GM21515 (cell line): ENCODE measurements around the gene CLEC16A.
A peak's percentile ranks its signal among the peaks of the same experiment; 100 is the strongest.

Experiments used
- ATAC-seq: cut with Tn5 transposase; IDR thresholded peaks from one replicate; pipeline ENCODE4 v1.9.1; 2021; ENCODE audit not compliant: unreplicated experiment

The CLEC16A gene

DNA sequence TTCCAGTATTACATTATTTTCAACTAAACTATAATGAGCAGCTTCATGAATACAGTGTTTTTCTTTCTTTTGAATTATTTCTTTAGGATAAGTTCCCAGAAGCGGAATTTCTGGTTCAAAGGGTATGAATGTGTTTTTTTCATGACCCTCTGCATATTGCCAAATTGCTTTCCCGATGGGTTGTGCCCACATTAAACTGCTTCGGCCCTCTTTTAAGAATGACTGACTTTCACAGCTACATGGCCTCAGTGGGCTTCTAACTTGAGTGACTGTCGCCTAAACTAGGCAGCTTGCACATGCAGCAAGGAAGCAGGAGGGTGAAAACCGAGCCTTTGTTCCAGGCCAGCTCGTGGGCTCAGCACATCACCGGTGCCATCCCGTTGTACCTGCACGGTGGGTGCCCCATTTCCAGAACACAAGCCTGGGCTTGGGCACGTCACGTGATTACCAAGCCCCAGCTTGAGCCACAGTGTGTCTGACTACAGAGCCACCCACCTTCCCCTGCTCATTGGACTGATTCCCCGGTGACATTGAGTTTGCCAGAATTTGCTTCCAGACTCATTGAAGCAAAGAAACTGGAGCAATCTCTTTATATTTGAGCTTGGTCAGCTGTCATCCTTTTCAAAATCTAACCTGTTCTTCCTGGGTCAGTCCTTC, 112.8 kb downstream of the CLEC16A start:
- no peak for ATAC-seq

DNA sequence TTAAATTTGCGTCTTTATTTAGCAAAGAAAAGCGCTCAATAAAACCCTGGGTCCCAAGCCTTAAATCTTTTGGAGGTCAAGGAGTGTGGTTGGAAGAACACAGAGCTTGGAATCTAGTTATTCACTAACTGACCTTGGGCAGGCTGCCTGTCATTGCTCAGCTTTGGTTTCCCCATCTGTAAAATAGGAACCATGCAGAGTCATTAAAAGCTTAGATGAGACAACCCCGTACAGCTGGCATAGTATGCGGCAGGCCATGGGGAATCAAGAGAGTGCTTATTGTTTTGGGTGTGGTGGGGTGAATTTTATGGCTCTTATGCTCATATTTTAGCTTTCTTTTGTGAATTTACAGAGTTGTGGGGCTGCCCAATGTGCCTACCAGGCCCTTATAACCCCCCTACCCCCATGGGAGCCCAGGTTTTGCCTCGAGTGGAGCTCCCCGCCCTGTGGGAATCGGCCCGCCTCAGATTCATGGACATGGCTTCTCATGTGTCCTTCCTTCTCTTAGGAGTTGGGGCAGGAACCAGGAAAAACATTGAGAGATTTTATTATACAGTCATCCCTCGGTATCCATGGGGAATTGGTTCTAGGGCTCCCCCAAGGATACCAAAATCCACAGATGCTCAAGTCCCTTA, 113.5 kb downstream of the CLEC16A start:
- ATAC-seq, result no peak

DNA sequence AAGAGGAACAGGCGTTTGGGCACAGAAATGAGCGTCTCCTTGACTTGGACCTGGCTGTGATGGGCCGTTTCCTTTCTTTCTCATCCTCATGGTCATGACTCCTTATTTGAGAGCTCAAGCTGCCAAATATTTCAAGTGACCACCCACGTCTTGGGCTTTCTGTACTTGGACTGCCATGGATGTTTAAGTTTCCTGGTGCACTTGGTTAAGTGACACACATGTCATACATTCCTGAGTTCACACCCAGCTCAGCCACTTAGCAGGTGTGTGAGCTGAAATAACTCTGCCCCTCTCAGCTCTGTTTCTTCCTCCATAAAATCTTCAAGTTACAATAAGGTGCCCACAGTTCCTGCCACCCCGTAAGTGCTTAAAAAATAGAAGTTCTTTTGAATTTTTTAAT, 114.5 kb downstream of the CLEC16A start:
- ATAC-seq, result no peak

DNA sequence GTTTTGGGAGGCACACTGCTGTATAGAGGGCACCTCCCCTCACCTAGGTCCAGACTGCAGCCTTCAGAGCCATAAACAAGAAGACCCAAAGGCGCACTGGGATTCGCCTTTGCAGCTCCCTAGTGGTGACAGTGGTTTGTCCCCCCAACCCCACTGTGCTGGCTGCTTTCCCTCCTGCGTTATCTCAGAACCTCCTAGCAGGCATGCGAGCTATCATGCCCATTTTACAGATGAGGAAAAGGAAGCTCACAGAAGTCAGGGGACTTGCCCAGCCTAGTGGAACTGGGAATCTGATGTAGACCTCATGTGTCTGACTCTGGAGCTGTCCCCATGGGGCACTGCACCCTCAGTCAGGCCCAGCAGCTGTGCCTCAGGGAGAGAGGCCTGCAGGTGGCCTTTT, 115.2 kb downstream of the CLEC16A start:
- ATAC-seq, result no peak

DNA sequence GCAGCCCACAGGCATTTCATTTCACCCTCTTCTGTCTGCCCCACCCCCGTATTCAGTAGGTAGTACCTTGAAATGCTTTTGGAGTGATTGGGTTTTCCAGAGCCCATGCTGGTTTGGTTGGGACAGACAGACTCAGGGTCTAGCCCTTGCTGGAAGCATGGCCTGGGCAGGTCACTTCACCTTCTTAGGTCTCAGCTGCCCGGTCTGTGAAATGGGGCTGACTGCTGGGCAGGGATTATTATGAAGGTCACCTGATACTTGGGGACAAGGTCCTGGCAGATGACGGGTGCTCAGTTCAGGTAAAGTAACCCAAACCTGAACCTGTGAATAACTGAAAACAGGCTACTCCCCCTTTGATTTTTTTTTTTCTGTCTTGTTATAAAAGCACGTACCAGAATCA, 116.0 kb downstream of the CLEC16A start:
- ATAC-seq, result no peak

DNA sequence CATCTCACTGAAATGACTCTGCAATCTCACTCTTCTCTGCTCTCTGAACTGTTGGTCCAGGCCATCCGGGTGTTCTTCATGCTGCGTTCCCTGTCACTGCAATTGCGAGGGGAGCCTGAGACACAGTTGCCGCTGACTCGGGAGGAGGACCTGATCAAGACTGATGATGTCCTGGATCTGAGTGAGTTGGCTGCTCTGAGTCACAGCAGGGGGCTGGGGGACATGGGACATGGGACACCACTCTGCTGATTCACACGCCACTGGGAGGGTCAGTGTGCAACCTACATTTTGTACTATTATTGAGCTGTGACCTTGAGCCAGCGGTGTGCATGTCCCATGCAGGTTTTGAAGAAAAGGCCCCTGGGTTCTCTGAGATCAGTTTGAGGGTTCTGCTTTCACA, 116.5 kb downstream of the CLEC16A start:
- ATAC-seq, result no peak

DNA sequence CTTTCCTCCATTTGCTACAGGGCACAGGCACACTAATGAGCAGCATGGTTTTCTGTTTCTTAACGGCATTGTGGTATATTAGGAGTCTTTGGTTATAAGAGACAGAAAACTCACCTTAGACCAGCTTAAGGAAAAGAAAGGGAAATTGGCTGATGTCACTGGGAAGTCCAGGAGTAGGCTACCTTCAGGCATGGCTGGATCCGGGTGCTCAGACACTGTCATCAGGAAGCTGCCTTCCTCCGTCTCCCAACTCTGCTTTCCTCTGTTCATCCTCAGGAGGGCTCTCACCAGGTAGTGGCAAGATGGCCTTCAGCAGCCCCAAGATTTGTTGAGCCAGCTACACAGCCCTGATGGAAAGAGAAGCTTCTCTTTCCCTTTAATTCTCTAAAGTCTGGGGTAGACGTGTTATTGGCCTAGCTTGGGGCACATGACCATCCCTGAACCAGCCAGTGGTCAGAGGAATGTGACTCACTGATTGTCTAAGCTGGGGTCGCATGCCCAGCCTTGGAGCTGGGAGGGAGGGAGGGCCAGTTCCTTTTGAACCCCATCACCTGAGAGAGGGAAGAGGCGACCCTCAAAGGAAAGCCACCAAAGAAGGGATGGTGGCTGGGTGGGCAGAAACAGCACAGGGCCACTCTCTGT, 117.4 kb downstream of the CLEC16A start:
- ATAC-seq, result no peak

DNA sequence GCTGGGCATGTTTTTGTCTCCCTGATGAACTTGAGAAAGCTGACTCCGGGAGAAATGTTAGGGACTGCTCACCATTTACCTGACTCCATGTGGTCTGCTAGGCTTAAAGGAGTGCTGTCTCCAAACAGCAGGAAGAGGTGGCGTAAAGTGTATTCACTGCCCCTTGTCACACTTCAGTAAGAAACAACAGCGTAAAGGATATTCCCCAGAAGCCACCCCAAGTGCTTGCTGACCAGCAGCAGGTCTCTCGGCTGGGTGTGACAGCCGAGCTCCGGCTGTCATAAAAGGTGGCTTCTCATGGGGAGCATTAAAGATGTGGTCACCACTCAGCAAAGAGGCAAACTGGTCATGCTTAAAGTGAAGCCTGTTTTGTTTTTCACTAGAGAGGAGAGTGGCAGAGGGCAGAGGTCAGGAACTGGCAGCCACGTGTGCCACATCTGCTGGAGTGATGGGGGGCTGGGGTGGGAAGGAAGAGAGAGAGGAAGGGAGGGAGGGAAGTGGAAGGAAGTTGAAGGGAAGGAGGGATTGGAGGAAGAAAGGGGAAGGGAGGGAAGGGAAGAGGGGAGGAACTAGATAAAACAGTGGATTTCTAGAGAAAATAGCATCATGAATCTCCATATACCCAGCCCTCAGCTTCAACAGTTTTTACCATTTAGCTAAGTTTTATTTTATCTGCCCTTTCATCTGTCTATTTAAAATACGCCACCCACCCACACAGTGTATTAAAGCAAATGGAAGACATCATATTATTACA, 119.3 kb downstream of the CLEC16A start:
- no peak for ATAC-seq

DNA sequence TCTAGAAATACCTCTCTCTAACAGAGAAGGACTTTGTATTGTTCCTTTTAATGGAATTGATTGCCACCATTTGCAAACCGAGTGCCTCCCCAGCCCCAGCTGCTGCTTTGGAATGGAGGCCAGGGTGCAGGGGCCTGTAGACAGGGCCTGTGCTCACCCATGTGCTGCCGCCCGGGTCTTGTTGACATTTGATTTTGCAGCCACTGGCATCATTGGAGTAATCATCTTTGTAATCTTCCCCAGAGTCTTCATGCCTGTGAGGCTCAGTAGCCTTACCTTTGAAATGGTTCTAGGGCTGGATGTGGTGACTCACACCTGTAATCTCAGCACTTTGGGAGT, 119.8 kb downstream of the CLEC16A start:
- no peak for ATAC-seq

DNA sequence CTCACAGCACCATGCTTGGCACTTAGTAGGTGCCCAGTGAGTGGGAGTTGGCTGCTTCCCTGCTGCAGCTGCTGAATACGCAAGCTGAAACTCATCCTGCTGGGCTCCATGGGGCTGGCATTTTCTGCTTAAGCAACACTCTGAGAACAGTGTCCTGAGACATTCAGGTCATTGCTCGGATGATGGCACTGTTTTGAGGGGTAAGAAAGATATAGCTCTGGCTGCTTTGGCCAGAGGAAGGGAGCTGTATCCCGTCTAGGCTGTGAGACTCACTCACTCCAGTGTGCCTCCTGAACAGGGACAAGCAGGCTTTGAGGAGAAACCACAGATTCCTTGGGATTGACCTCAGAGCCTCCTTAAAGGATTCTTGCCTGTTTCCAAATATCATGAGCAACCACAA, 120.5 kb downstream of the CLEC16A start:
- no peak for ATAC-seq

DNA sequence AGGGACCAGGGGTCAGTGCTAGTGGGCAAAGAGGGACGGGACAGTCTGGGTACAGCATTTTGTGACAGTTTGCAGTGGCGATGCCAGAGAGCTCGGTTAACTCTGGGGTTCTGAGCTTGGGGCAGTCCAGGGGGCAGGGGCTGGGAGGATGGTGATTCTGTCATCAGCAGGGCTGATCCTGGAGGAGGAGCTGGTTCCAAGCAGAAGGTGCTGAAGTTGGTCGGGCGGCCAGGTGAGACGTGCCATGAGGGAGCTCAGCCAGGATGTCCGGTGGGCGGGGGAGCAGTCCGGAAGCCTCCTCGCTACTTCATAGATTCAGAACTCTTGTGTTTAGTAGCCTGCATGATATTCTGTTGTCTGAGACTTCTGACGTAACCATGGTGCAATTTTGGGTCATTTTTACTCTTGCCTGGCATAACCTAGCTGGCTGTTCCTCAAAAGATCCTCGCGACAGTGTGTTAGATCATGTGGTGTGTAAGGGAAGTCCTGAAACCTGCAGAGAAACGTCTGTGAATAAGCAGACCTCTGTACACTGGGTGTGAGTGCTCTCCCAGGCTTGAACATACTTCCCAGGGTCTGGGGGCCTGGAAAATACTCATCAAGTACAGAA, 122.0 kb downstream of the CLEC16A start:
- ATAC-seq, result no peak

DNA sequence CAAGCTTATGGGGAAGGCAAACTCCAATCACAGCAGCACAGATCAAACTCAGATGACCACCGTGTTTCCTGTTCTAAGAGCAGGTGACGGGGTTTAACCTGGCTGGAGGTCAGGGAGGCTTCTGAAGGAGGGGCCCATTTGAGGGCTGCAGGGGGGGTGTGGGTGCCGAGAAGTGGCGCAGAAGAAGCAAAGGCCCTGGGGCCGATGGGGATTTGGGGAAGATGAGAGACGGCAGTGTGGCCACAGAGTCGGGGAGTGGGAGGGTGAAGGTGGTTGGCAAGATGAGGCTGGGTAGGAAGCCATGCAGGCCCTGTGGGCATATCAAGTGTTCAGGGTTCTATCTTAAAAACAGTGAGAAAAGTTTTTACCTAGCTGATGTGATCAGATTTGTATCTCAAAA, 122.9 kb downstream of the CLEC16A start:
- ATAC-seq, result no peak

DNA sequence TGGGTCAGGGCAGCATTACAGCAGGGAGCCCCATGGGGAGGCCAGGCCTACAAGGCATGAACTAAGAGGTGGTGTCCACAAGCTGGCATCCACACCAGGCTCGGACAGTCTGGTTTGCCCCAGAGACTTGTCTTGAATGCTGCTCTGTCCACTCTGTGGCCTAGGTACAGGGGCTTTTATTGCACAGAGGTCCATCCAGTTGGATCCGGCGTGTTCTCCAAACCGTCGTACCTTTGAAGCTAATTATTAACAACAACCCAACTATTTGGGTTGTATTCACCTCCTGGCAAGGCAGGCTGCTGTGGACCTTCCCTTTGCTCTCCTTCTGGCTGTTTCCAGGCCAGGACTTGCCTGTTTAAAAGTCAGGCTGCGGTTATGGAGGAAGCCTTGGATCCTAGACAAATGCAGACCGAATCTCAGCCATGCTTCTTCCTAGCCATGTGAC, 123.4 kb downstream of the CLEC16A start:
- ATAC-seq, result no peak

DNA sequence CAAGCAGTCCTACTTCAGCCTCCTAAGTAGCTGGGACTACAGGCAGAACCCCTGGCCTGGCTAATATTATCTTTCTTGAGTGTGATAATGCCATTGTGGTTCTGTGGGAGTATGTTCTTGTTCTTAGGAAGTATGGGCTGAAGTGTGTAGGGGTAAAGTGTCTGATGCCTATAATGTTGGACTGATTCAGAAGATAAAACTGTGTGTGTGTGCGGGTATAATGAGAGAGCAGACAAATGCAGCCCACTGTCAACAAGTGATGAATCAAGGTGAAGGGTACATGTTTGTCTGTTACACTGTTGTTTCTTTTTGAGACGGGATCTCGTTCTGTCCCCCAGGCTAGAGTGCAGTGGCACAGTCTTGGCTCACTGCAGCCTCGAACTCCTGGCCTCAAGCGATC, 127.5 kb downstream of the CLEC16A start:
- ATAC-seq, result no peak

DNA sequence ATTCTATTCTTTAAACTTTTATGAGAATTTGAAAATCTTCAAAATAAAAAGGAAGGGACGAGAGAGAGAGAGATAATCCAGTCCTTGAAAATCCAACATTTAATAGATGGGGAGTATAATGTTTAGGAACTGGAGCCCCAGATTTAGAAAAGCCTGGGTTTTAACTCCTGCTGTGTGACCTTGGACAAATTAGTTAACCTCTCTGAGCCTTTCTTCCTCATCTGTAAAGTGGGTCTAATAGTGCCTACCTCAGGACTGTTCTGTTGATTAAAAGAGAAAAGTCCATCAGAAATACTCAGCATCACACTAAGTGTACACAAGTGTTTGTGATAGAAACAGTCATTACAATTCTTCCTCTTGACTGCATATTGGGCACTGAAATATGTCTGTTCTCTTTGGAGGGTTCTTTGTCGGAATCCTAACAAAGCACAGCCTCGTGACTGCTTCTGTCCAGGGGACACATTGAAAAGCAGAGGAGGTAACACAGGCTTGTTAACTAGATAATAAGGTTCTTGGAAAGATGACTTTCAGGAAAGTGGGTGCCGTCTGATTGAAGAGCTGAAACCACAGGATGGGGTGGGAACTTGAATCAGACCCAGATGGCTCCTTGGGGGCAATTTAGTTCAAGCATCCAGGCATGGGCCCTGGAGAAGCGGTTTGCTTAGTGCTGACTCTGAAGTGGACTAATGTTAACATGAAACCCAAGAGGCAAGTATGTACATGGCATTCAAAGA, 128.2 kb downstream of the CLEC16A start:
- no peak for ATAC-seq

DNA sequence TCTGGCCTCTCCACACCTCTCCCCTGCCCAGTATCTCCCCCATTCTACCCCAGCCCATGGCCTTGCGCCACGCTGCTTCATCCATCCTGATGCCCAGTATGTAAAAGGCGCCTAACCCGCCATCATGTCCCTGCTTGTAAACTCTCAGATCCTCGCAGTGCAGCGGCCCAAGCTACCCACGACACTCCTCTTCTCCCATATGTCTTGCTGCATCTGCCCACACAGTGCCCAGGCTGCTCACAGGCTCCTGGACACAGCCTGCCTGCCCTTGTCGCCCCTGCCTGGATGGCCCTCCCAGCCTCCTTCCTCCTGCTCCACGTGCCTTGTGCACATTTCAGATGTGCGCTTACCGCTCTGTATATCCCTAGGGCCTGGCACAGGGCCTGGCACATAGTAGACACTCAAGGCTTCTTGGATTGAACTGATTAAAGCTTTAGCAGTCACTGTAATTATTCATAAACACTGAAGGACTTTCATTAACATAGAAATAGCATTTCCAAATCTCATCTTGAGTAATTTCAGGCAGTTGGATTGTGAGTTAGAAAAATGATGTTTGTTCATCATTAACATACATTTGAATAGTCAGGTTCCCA, 129.1 kb downstream of the CLEC16A start:
- ATAC-seq, result no peak

DNA sequence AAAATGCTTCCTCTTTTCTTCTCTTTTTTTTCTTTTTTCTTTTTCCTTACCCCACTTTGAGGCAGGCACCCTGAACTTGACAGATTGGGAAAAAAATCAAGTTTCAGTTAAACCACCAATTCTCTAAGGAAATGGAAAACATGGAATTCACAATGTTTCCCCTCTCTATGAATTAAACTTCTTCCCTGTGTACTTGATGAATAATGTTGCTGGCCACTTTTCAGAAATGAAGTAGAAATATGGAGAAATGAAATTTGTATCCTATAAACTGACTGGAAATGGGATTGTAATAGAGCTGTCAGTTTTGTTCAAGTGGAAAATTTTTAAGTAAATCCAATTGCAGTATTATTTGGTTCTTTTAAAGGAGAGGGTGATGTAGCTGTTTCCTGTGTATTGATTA, 129.8 kb downstream of the CLEC16A start:
- ATAC-seq, result no peak

DNA sequence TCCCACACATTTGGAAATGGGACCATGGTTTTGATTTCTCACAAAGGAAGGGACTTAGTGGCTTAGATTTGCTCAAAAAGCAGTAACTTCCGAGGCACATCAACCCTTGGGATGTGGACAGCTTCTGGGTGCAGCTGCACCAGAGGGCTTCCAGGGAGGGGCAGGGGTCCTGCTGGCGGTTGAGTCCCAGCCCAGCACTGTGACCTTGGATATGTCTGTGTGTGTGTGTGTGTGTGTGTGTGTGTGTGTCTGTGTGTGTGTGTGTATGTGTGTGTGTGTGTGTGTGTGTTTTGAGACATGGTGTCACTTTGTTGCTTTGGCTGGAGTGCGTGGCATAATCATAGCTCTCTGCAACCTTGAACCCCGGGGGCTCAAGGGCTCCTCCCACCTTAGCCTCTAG, 130.8 kb downstream of the CLEC16A start:
- no peak for ATAC-seq

DNA sequence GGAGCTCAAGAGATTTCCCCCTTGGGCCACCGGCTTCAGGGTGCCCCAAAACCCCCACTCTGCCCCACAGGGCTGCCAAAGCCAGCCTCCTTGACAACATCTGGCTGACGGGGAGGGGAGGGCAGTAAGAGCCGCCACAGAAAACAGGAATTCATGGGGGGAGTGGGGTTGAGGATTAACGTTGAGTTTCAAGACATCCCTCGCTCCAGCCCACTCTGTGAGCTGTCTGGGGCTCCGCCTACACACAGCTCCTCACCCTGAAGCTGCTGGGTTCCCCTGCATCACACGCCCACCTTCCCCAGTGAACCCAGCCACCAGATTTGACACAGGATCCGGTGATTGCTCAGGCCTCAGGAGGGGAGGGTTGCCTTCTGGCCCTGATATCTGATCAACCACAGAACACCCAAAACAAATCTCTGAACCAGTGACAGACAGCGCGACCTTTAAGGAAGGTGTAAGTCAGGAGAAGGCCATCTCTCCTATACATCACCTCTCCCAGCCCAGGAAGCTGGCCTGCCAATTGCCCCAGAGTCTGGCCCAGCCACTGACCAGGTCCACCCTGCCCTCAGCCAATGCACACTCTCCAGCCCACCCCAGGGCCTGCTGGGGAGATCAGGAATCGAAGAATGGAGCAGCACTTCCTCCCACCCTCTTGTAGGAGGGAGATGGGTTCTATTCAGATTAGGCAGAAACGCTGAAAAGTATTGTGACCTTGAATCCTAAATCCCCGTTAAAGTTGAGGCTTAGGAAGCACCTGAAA, 132.1 kb downstream of the CLEC16A start:
- peak; percentile 48 for ATAC-seq
